SKM-1 (cell line): ENCODE data around the gene SLC12A7.
"Not testable (repeated sequence)": the region's sequence is repeated elsewhere in the genome, so short reads cannot be mapped to it uniquely, and the experiment has no call there.

Experiments used
- DNase-seq: peaks from one replicate; lab custom pipeline; 2025; ENCODE audit not compliant: unreplicated experiment; lab: John Stamatoyannopoulos, UW

Gene SLC12A7

DNA sequence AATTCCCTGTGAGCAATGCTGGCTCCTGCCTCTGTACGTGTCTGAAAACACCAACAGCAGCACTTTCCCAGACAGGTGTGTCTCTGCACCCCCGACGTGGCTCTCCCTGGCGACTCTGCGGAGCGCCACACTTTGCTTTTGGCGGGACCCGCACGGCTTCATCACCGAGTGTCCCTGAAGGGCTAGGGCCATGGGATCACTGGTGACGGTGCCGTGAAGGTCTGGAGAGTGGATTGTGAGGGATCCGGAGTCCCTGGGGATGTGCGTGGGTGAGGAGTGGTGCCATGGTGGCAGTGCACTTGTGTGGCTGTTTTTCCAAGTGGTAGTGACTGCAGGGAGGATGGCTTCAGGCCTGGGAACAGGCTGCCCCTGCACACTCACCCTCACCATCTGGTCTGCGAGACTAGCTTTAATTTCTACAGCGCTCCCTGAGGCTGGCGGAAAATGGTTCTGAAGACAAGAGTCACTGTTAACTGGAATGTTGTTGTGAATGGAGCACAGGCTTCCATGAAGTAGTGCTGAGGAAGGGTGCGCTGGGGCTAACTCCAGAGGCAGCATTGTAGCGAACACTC, 100.0 kb downstream of the SLC12A7 start:
- no peak for DNase-seq

DNA sequence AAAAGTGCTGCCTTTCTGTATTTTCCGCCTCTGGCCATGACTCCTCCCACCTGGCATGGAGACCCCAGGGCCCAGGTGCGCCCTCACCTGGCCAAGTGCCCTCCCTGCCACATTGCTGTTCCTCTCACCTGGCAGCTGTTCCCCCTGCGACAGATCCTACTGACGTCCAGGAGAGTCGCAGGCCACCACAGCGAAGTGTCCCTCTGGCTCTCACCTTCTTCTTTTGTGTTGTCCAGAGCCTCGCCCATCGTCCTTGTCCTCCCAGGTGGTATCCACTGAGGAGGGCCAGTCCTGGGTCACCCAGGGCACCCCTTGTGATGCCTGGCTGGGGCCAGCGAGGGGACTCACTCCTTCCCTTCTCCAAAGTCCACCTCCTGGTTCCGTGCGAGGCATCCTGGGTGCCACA, 100.6 kb downstream of the SLC12A7 start:
- DNase-seq: no peak

GRCh38 chr5:1010641-1011046, 101.2 kb downstream of the SLC12A7 start:
- no peak for DNase-seq

DNA sequence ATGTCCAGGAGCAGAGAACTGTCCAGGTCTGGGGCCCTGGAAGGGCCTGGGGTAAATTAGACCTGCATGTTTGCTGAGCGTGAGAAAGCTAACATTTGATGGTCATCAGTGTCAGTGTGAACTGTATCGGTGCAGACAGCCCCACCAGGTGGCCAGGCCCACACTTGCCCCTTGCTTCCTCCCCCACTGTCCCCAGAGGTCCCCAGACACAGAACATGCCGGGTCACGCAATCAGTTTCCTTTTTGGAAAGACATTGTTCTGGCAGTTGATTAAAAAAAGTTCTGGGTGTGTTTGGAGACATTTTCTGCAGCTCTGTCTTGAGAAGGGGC, 101.7 kb downstream of the SLC12A7 start:
- DNase-seq: no peak

- no peak for DNase-seq
Measured at GRCh38 chr5:1009359-1010180, 102.3 kb downstream of the SLC12A7 start.

- no peak for DNase-seq
Measured at GRCh38 chr5:1008451-1009358, 103.2 kb downstream of the SLC12A7 start, which contains the start of gene NKD2. Gene NKD2 (plus strand): TSS chr5:1008802. CDS start chr5:1009058, 256 bp downstream.

DNA sequence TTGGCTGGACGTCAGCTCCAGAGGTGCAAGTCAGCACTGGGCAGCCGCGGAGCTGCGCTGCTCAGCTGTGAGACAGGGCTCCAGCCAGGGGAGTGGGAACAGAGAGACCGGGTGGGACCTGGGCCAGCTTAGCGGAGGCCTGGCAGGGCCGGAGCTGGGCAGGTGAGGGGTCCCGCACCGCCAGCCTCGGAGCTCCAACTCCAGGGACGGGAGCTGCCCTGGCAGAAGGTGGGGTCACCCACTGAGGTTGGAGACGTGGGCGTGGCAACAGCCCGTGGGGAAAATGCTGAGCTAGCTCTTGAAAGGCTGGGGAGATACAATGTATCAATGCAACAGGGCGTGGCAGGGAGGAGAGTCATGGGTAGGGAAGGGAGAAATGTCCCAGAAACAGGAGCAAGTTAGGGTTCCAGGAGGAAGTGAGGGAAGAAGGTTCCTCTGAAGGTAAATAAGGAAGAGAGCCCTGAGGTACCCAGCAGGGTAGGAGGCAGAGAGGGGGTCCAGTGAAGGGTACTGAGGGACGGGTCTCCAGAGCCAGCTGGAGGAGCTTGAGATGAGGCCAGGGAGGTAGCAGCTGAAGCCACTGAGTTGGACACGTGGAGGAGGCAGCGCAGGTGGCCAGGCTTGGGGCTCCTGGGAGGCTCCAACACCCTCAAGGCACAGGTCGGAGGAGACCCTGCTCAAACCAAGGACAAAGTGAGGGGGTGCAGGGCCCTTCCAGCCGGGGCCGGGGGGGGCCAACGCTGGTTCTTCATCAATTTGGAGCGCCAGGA, 104.0 kb downstream of the SLC12A7 start:
- no peak for DNase-seq

GRCh38 chr5:1007221-1007680, 104.6 kb downstream of the SLC12A7 start:
- DNase-seq: no peak

DNA sequence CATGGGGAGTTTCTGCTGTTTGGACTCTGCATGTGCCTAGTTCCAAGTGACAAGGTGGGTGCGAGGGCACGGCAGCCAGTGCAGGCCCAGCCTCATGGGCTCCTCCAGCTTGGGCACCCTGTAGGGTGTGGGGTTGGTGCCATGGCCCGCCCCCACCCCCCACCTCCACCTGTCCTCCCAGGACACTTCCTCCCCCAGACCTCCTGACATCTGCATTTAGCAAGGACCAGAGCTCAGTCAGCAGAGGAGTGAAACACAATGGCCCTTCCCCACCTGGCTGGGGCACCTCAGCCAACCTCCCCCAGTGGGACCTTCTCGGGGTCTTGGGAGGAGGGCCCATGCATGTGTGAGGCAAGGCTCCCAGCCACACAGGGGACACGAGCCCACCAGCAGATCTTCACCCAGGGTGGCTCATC, 105.2 kb downstream of the SLC12A7 start:
- DNase-seq: no peak

DNA sequence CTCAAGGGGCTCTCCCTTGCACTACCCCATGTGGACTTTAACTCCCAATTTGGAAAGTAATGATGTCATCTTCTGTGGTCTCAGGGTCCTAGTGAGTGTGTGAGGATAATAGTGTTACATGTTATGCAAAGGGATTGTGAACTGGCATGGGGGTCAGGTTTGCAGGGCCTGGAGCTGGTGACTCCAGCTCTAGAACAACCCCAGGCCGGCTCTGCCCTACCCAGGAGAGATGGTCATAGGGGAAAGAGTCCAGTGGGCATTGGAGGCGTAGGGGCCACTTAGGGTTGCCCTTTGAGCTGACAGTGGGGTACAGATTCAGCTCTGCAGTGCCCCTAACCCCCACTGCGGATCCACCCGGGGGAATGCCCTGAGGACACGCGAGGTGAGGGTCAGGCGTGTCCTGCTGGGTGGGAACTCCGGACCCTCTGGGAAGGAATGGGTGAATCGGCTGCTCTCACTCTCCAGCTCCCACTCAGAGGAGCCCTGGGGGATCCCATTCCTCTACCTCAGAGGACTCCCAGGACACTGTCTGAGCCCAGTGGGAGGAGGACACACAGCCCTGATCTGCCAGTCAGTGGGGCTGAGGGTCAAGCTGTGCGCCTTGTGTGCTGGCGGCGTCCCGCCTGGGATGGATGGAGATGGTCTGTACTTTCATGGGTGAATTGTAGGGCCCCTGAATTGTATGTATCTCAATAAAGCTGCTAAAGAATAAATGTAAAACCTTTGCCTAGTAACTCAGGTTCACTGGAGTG, 105.8 kb downstream of the SLC12A7 start:
- DNase-seq: no peak

DNA sequence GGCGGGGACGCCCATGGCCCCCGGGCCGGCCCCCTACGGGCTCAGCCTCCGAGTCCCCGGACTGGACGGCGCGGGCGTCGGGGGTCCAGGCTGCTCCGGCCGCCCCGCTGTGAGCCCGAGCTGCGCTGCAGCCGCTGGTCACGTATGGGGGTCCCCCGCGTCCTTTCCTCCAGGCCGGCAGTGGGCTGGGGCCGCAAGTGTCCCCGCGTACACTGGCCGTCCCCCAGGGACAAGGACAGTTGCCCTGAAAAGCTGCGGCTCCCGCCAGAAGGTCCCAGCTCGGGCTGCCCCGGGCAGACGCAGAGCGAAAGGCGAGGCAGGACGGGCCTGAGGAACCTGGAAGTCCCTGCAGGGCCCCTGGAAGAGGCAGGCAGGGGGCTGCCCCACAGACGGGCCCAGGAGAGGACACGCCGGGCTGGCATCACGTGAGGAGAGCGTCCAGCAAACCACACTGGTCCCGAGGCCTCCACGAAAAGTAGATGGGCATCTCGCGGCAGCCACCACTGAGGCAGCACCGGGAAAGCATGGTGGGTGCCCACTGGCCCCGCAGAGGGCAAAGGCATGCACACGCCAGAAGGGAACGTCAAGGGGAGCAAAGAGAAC, 106.5 kb downstream of the SLC12A7 start:
- no peak for DNase-seq

DNA sequence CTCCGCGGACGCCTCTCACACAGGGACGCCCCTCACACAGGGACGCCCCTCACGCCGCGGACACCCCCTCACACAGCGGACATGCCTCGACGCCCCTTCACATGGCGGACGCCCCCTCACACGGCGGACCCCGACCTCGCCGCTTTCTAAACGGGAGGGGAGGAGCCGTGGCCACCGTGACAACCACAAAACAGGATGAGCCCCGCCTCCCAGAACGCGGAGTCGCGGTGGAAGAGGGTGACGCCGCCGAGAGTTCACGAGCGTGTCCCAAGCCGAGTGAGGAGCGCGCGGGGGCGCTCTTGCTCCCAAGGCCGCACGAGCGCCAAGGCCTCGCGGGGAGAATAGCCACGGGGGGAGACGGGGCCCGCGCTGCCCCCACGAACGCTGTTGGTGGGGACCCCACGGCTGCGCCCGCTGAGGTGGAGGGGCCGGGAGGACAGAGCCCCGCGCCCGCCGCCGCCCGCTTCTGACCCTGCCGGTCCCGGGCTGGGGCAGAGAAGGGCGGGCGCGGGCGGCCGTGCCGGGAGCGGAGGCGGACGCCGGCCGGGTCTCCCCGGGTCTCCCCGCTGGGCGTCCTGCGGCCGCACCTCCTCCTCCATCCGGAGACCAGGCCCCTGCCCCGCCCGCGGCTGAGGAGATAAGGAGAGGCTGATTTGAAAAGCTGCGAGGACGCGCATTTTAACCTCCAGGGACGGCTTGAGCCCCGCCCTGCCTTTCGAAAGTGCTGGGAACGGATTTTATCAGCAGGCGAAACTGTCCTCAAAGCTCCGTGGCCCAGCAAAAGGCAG, 107.2 kb downstream of the SLC12A7 start:
- no peak for DNase-seq

- DNase-seq: no peak
Measured at GRCh38 chr5:1003296-1003937, 108.4 kb downstream of the SLC12A7 start.

GRCh38 chr5:1002836-1003235, 109.0 kb downstream of the SLC12A7 start:
- DNase-seq: no peak

- no peak for DNase-seq
Measured at GRCh38 chr5:1002271-1002546, 109.7 kb downstream of the SLC12A7 start.

GRCh38 chr5:1001406-1002270, 110.2 kb downstream of the SLC12A7 start:
- DNase-seq: no peak

- not testable (repeated sequence) for DNase-seq
Measured at GRCh38 chr5:1000831-1001230, 111.0 kb downstream of the SLC12A7 start.
